SK-N-SH (cell line): ENCODE results near the gene CDHR2. TPM values are rescaled to one million over a fixed set of nuclear protein-coding genes. Genes with fewer than 3 reads are reported as not detected.

Source experiments
- CTCF ChIA-PET: fragments of 300-600, 350-600 bp; formaldehyde crosslinking; extraction: SDS; loops from one replicate; lab custom pipeline; 2021; lab: Yijun Ruan, JAX
- POLR2A ChIA-PET: fragments of 350-600 bp; sonication (Branson Sonifier 250); formaldehyde crosslinking; extraction: SDS; loops from one replicate; lab custom pipeline; 2020; ENCODE audit warnings: antibody characterized with exemption, inconsistent platforms; lab: Yijun Ruan, JAX
- DNase-seq: peaks from one replicate; pipeline ENCODE4 v3.0.0; 2012
- H2AFZ ChIP-seq: fragments of 200-600 bp; sonication (generic); 2 replicates; pipeline ENCODE4 v1.8.1; 2016; ENCODE audit warnings: antibody characterized with exemption, mild to moderate bottlenecking, low read depth
- H3F3A ChIP-seq: fragments of 200-600 bp; sonication (generic); replicated peaks from 2 replicates; pipeline ENCODE3; 2016; ENCODE audit warnings: antibody characterized with exemption, mild to moderate bottlenecking; ENCODE audit not compliant: insufficient read depth
- H3K27ac ChIP-seq, 2 experiments: fragments of 200-500 bp in 1 of 2; fragments of 200-600 bp in 1 of 2; sonication (Bioruptor generic) in 1 of 2; sonication (generic), shearing (Covaris generic) in 1 of 2; 2 replicates each; pipeline versions ENCODE4 v1.5.1 to v1.6.1; 2014 to 2016; ENCODE audit warnings: low read depth in 2 of 2, inconsistent platforms in 1 of 2, low read length in 1 of 2, mild to moderate bottlenecking in 1 of 2, mixed read lengths in 1 of 2
- H3K27me3 ChIP-seq: fragments of 200-600 bp; sonication (generic), shearing (Covaris generic); 2 replicates; pipeline ENCODE4 v1.6.1; 2016; ENCODE audit warnings: mixed run types; ENCODE audit not compliant: insufficient read depth
- H3K36me3 ChIP-seq, 2 experiments: fragments of 200-500 bp in 1 of 2; fragments of 200-600 bp in 1 of 2; sonication (Bioruptor generic) in 1 of 2; sonication (generic) in 1 of 2; replicated peaks in 1 of 2; 2 replicates each; pipeline versions ENCODE3 to v1.5.1; 2014 to 2016; ENCODE audit warnings: low read length in 1 of 2, mild to moderate bottlenecking in 1 of 2; ENCODE audit not compliant: insufficient read depth in 2 of 2, control insufficient read depth in 1 of 2
- H3K4me1 ChIP-seq, 2 experiments: fragments of 200-500 bp in 1 of 2; fragments of 200-600 bp in 1 of 2; sonication (Bioruptor generic) in 1 of 2; sonication (generic), shearing (Covaris generic) in 1 of 2; 2 replicates each; pipeline versions ENCODE4 v1.5.1 to v1.6.1; 2014 to 2016; ENCODE audit warnings: low read depth in 1 of 2, low read length in 1 of 2, mixed run types in 1 of 2; ENCODE audit not compliant: insufficient read depth in 2 of 2, control insufficient read depth in 1 of 2
- H3K4me2 ChIP-seq: fragments of 200-600 bp; sonication (generic), shearing (Covaris generic); 2 replicates; pipeline ENCODE4 v1.6.1; 2017; ENCODE audit warnings: mixed run types
- H3K4me3 ChIP-seq, 2 experiments: fragments of 200-500 bp in 1 of 2; fragments of 200-600 bp in 1 of 2; sonication (Bioruptor generic) in 1 of 2; sonication (generic), shearing (Covaris generic) in 1 of 2; 2 replicates each; pipeline versions ENCODE4 v1.5.1 to v1.8.1; 2014 to 2016; ENCODE audit warnings: low read depth in 2 of 2, inconsistent platforms in 1 of 2, low read length in 1 of 2, mild to moderate bottlenecking in 1 of 2, mixed read lengths in 1 of 2, moderate library complexity in 1 of 2
- H3K79me2 ChIP-seq: fragments of 200-600 bp; sonication (generic); 2 replicates; pipeline ENCODE4 v1.8.1; 2017; ENCODE audit warnings: mild to moderate bottlenecking; ENCODE audit not compliant: insufficient read depth
- H3K9ac ChIP-seq: fragments of 200-600 bp; sonication (generic); 2 replicates; pipeline ENCODE4 v1.6.1; 2017; ENCODE audit warnings: mixed run types
- H3K9me2 ChIP-seq: fragments of 200-600 bp; sonication (generic); 2 replicates; pipeline ENCODE4 v1.6.1; 2017; ENCODE audit warnings: mixed run types
- H3K9me3 ChIP-seq: fragments of 200-600 bp; sonication (generic); 2 replicates; pipeline ENCODE4 v1.6.1; 2017; ENCODE audit warnings: mixed run types, mild to moderate bottlenecking, moderate library complexity
- H4K20me1 ChIP-seq: fragments of 200-600 bp; sonication (generic); 2 replicates; pipeline ENCODE4 v1.6.1; 2017; ENCODE audit warnings: mild to moderate bottlenecking, mixed run types; ENCODE audit not compliant: insufficient read depth
- CHD2 ChIP-seq: fragments of 150-350 bp; IDR thresholded peaks from 2 replicates; pipeline ENCODE4 v1.6.1; 2018; ENCODE audit warnings: low read length; ENCODE audit not compliant: partially characterized antibody
- EP300 ChIP-seq, 2 experiments: IDR thresholded peaks; 2 replicates each; pipeline versions ENCODE4 v1.4.0 to v1.6.1; 2012; ENCODE audit warnings: borderline replicate concordance in 1 of 2, low read depth in 1 of 2, low read length in 1 of 2
- FOXM1 ChIP-seq: IDR thresholded peaks from 2 replicates; pipeline ENCODE4 v1.4.0; 2012; ENCODE audit warnings: low read depth, mild to moderate bottlenecking
- JUND ChIP-seq: IDR thresholded peaks from 2 replicates; pipeline ENCODE4 v1.4.0; 2012
- MXI1 ChIP-seq: IDR thresholded peaks from 2 replicates; pipeline ENCODE4 v1.6.1; 2012; ENCODE audit warnings: mild to moderate bottlenecking, low read depth, low read length, improper control_type of control experiment
- NRF1 ChIP-seq: IDR thresholded peaks from 2 replicates; pipeline ENCODE4 v1.6.1; 2012; ENCODE audit warnings: low read depth, mild to moderate bottlenecking, low read length
- RXRA ChIP-seq: IDR thresholded peaks from 2 replicates; pipeline ENCODE4 v1.4.0; 2012; ENCODE audit warnings: low read depth, mild to moderate bottlenecking, borderline replicate concordance
- SIN3A ChIP-seq: IDR thresholded peaks from 2 replicates; pipeline ENCODE4 v1.6.1; 2012; ENCODE audit warnings: low read depth, mild to moderate bottlenecking, low read length, moderate library complexity, borderline replicate concordance
- TAF1 ChIP-seq: IDR thresholded peaks from 2 replicates; pipeline ENCODE4 v1.6.1; 2012; ENCODE audit warnings: low read depth, mild to moderate bottlenecking, low read length, moderate library complexity, borderline replicate concordance
- YY1 ChIP-seq: IDR thresholded peaks from 2 replicates; pipeline ENCODE4 v1.4.0; 2012; ENCODE audit warnings: low read depth, mild to moderate bottlenecking
- WGBS: methylation state at CpG from one replicate; pipeline ENCODE4 v1.1.6; 2017; ENCODE audit warnings: low lambda C conversion rate; 5-methylcytosine and 5-hydroxymethylcytosine counted together
- polyA plus RNA-seq, 3 experiments: library from polyadenylated mRNA; depleted of rRNA; stranded (reverse); fragments of >200 nt; gene quantifications; 2 replicates each; pipeline ENCODE4 v1.2.3, GENCODE V29; 2012
- TF ChIP-seq, protein P1 (sequence below): fragments of 200-600 bp; sonication (generic); IDR thresholded peaks from 2 replicates; pipeline ENCODE4 v1.6.1; 2017; ENCODE audit warnings: antibody characterized with exemption, mild to moderate bottlenecking, moderate library complexity
- TF ChIP-seq, protein P2 (sequence below): IDR thresholded peaks from 2 replicates; pipeline ENCODE4 v1.4.0; 2012; ENCODE audit warnings: low read depth
- TF ChIP-seq, protein P3 (sequence below): IDR thresholded peaks from 2 replicates; pipeline ENCODE4 v1.4.0; 2012; ENCODE audit warnings: low read depth, borderline replicate concordance
- TF ChIP-seq, protein P4 (sequence below): IDR thresholded peaks from 2 replicates; pipeline ENCODE4; 2012

CDHR2 gene
- polyA plus RNA-seq, 1 of the 3 experiments (the other 2 are of a cell fraction), result not detected

DNA sequence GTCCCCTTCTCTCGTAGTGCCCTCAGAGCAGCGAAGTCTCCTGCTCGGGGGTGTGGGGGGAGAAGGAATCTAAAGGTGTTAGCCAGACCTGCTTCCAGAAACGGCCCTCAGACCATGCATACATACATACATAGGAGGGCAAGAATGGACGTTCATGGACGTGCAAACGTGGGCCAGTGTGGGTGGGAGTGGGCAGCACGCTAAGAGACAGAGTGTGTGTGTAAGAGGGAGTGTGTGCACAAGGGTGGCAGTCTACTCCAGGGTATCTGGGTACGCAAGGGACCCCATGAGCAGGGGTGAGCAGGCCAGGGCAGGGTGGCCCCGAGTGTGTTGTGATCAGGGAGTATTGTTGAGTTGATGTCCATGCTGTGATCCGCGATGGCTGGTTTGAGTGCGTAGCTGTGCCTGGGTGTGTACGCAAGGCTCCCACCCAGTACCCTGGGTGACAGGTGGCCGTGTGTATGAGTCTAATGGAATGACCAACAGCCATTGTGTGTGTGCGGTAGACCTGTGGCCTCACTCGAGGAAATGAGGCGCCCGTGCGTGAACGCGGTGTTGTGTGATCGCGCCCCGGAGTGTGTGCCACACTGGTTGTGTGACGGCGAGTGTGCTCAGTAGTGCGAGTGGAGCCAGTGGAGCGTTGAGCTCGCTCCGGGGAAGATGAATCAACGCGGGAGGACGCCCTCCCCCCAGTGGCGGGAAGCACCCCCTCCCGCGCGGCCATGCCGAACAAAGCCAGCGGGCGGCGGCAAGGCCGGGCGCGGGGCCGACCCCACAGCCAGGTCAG is 60.0 kb downstream of the CDHR2 start:
- no peak for DNase-seq
- WGBS, result 59% methylated on average over 15 of the region's 46 CpGs
- Histone ChIP-seq H3K79me2 (peaks cover 21% of the 10 kb centered on the region), H3K9me3 (no peaks in the 10 kb centered on the region), H3K4me3 (peak overlapping the region; percentile 68 to 69), H3K4me2 (peak overlapping the region; percentile 90), H3K4me1 (peaks cover 1 to 43% of the 10 kb centered on the region in 2 experiments; a peak in 2 of 4 replicates), H2AFZ (no peak overlapping the region), H4K20me1 (peaks cover 28% of the 10 kb centered on the region; the same call in 1 of the 2 replicates), H3K36me3 (no peaks in the 10 kb centered on the region), H3K9ac (peak overlapping the region; percentile 51; the same call in 1 of the 2 replicates), H3F3A (peaks cover 4% of the 10 kb centered on the region)
- POLR2A ChIA-PET, result interaction anchor here (1.1 kb wide), 1 partner anchor 13 kb away, joined by 3 read pairs; no protein-coding TSS in a partner anchor
- CTCF ChIA-PET, result interaction anchor here (0.6 to 2.5 kb wide), 4 partner anchors 31 to 192 kb away, joined by 3 to 9 read pairs (median 4); partner anchors contain the start of gene CLTB
- no peak for TF ChIP-seq FOXM1
- peak; percentile 38 for TF ChIP-seq CHD2
- TF ChIP-seq, protein P1, sequence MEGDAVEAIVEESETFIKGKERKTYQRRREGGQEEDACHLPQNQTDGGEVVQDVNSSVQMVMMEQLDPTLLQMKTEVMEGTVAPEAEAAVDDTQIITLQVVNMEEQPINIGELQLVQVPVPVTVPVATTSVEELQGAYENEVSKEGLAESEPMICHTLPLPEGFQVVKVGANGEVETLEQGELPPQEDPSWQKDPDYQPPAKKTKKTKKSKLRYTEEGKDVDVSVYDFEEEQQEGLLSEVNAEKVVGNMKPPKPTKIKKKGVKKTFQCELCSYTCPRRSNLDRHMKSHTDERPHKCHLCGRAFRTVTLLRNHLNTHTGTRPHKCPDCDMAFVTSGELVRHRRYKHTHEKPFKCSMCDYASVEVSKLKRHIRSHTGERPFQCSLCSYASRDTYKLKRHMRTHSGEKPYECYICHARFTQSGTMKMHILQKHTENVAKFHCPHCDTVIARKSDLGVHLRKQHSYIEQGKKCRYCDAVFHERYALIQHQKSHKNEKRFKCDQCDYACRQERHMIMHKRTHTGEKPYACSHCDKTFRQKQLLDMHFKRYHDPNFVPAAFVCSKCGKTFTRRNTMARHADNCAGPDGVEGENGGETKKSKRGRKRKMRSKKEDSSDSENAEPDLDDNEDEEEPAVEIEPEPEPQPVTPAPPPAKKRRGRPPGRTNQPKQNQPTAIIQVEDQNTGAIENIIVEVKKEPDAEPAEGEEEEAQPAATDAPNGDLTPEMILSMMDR, result 0 out of 2 replicates have a peak, but pooled peaks have one; percentile 7
- TF ChIP-seq MXI1, result peak; percentile 45; the same call in 1 of the 2 replicates
- TF ChIP-seq NRF1, result no peak
- TF ChIP-seq, protein P2, sequence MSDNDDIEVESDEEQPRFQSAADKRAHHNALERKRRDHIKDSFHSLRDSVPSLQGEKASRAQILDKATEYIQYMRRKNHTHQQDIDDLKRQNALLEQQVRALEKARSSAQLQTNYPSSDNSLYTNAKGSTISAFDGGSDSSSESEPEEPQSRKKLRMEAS, result 0 out of 2 replicates have a peak, but pooled peaks have one; percentile 25
- TF ChIP-seq, all 33 proteins: peak for 4
- peak overlapping the region in 1 of 2 experiments; percentile 29; a peak in 2 of 4 replicates for H3K27ac ChIP-seq
- no peaks in the 10 kb centered on the region for H3K9me2 ChIP-seq
- no peaks in the 10 kb centered on the region for H3K27me3 ChIP-seq

DNA sequence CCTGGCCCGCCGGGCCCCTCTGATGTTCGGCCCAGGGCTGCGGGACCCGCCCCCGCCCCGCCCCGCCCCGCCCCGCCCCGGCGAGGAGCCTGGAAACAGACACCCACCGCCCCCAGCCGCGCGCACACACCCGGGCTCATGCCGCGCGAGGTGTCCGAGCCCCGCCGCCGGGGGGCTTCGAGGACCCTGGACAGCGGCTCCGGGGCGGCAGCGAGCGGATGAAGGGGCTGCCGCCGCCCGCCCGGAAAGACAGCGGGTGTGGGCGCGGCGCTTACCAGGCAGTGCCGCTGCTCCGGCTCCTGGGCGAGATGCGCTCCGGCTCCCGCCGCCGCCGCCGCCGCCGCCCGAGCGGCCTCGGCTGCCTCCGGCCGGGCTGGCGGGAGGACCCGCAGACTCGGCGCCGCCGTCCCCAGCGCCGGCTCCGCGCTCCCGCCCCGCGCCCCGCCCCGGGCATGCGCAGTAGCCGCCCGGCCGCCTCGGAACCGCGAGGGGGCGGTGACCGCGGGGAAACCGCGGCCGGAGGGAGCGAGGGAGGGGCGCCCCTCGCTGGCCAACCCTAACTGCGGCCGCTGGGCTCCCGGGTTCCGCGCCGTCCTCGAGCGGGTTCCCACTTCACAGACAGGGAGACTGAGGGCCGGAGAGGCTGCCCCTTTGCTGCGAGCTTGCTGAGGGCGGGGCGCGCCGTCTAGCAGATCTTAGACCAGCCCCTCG is 60.7 kb downstream of the CDHR2 start, which contains the start of gene GPRIN1:
GPRIN1 (minus strand) TSS at position 433 of the 711 bp plus-strand sequence. CDS start 10,322 bp downstream, outside the sequence.
- Histone ChIP-seq H3K9ac (peak within 1 kb of the TSS; percentile 57; the same call in 1 of the 2 replicates), H3K27ac (peak within 1 kb of the TSS in 1 of 2 experiments; percentile 83; a peak in 2 of 4 replicates), H3F3A (peaks cover 4% of the 10 kb centered on the region), H4K20me1 (peaks cover 27% of the 10 kb centered on the region; the same call in 1 of the 2 replicates), H3K9me2 (no peaks in the 10 kb centered on the region), H3K4me3 (peak within 1 kb of the TSS; percentile 68 to 69), H3K4me2 (peak within 1 kb of the TSS; percentile 90), H3K79me2 (peaks cover 21% of the 10 kb centered on the region), H3K4me1 (peaks cover 3 to 49% of the 10 kb centered on the region in 2 experiments; a peak in 2 of 4 replicates), H3K9me3 (no peaks in the 10 kb centered on the region), H3K36me3 (no peaks in the 10 kb centered on the region), H2AFZ (peak within 1 kb of the TSS; percentile 68; the same call in 1 of the 2 replicates), H3K27me3 (no peaks in the 10 kb centered on the region)
- CTCF ChIA-PET, result interaction anchor here (1.2 kb wide), 1 partner anchor 32 kb away, joined by 3 read pairs; no protein-coding TSS in a partner anchor
- POLR2A ChIA-PET, result interaction anchor here (1.1 kb wide), 1 partner anchor 12 kb away, joined by 3 read pairs; no protein-coding TSS in a partner anchor
- under 1% methylated on average over 23 of the region's 101 CpGs for WGBS
- DNase-seq, result peak; percentile 98
- no peak for TF ChIP-seq MXI1
- TF ChIP-seq RXRA, result no peak
- no peak for TF ChIP-seq EP300 (IDR thresholded peaks at IDR 0.05; ENCODE audit: borderline replicate concordance in 1 of 2, low read depth in 1 of 2, low read length in 1 of 2)
- TF ChIP-seq SIN3A, result no peak; the same call in 1 of the 2 replicates
- TF ChIP-seq, protein P3, sequence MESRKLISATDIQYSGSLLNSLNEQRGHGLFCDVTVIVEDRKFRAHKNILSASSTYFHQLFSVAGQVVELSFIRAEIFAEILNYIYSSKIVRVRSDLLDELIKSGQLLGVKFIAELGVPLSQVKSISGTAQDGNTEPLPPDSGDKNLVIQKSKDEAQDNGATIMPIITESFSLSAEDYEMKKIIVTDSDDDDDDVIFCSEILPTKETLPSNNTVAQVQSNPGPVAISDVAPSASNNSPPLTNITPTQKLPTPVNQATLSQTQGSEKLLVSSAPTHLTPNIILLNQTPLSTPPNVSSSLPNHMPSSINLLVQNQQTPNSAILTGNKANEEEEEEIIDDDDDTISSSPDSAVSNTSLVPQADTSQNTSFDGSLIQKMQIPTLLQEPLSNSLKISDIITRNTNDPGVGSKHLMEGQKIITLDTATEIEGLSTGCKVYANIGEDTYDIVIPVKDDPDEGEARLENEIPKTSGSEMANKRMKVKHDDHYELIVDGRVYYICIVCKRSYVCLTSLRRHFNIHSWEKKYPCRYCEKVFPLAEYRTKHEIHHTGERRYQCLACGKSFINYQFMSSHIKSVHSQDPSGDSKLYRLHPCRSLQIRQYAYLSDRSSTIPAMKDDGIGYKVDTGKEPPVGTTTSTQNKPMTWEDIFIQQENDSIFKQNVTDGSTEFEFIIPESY, result no peak
- TF ChIP-seq, protein P4, sequence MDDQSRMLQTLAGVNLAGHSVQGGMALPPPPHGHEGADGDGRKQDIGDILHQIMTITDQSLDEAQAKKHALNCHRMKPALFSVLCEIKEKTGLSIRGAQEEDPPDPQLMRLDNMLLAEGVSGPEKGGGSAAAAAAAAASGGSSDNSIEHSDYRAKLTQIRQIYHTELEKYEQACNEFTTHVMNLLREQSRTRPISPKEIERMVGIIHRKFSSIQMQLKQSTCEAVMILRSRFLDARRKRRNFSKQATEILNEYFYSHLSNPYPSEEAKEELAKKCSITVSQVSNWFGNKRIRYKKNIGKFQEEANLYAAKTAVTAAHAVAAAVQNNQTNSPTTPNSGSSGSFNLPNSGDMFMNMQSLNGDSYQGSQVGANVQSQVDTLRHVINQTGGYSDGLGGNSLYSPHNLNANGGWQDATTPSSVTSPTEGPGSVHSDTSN, result no peak
- 0 out of 2 replicates have a peak, but pooled peaks have one; percentile 16 for TF ChIP-seq TAF1
- TF ChIP-seq JUND, result no peak
- TF ChIP-seq YY1, result no peak
- TF ChIP-seq NRF1, result peak; percentile 76
- TF ChIP-seq, protein P1, result peak; percentile 41; the same call in 1 of the 2 replicates
